Forelimb muscle (tissue), 1 donor: ENCODE data around the gene GPR176. TPM values are rescaled to one million over a fixed set of nuclear protein-coding genes. Genes with fewer than 3 reads are reported as not detected.

Experiments used
- DNase-seq: peaks from one replicate; pipeline ENCODE4 v3.0.0-alpha.2; 2013; ENCODE audit warnings: low read depth
- polyA plus RNA-seq: library from polyadenylated mRNA; unstranded; fragments of 120-200 nt; gene quantifications from one replicate; pipeline ENCODE4 v1.2.1, GENCODE V29; 2013; ENCODE audit not compliant: insufficient read length

The GPR176 gene
- polyA plus RNA-seq, 1 donor = 3.6 TPM

DNA sequence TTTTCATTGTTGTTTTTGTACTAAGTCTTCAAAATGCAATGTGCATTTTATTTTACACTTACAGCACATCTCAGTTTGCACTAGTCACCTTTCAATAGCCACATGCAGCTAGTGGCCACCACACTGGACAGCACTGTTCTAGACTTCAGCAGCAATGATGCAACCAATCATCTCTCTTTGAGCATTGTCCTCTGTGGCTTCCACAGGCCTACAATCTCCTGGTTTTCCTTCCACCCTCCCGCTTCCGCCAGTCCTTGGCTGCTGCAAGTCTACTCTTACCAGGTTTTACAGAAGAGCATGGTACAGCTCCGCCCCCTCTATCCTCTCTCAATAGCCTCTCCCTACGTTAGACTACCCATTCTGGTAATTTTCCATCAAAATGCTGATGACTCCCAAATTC lies 112.3 kb downstream of the GPR176 start:
- DNase-seq = no peak

GRCh38 chr15:39804026-39804425 lies 116.0 kb downstream of the GPR176 start:
- no peak for DNase-seq

DNA sequence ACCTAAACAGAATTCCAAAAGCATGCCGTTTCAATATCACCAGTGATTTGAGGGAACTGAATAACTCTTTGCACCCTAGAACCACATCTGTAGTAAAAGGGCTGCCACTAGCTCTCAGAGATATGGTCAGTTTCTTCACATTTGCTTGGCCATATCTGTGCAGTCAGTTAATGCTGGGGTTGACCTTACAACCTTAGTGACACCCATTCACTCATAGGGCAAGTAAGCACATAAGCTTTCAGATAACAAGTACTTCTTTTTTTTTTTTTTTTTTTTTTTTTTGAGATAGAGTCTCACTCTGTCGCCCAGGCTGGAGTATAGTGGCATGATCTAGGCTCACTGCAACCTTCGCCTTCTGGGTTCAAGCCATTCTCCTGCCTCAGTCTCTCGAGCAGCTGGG lies 117.0 kb downstream of the GPR176 start:
- no peak for DNase-seq

DNA sequence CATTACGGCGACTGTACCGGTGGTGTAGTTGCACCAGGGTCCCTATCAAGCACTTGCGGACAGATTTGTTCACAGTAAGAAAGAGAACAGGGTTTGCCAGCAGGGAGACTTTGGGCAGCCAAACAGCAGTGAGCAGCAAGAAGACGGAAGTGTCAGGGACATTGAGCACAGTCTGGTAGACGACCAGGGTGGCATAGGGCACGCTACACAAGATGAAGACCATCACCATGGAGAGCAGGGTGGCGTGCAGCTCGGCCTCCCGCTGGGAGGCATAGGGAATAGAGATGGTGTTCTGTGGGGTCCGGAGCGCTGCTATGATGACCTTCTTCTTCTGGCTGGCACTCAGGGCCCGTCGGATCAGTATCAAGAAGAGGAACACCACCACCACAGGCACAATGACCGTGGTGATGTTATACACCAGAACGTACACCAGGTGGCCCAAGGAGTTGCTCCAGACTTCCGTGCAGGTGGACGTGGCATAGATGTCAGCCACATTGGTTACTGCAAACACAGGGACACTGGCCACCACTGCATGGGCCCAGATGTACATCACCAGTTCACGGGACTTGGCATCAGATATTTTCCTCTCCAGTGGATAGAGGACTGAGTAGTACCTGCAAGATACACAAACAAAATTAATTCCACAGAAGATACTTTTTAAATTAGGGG lies 118.3 kb downstream of the GPR176 start:
- no peak for DNase-seq

- DNase-seq = no peak
Measured at GRCh38 chr15:39799552-39800011, 120.5 kb downstream of the GPR176 start.

DNA sequence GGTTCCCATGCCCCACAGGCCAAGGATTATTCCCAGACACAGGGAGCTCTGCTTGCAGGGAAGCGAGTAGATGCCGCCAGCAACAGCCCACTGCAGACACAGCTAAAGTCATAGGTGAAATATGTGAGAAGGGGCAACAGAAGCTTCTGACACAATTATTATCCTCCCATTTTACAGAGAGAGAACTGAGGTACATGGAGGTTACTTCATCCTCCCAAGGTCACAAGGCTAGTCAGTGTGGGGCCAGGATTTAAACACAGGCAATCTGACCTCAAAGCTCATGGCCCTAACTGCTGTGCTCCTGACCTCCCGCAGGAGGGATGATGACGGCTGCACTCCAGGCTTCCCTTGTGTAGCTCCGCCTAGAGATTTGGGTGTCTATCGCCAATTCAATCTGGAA lies 121.7 kb downstream of the GPR176 start:
- DNase-seq = no peak

GRCh38 chr15:39797407-39797806 lies 122.7 kb downstream of the GPR176 start:
- no peak for DNase-seq

DNA sequence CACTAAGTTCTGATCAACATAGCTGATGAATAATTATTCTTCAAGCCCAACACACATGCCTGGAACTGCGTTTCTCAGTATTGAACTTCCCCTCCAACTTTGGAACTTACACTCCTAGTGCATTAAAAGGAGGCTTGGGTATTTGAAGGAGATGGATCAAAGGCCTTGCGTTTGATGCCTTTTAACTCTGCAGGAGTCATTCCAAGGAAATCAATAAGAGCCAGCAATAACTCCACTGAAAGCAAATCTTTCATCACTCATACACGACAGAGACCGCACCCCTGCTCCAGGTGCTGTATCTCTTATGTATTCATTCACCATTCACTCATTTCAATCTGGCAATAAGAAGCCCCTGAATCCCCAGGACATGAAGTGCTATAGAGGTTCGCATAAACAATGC lies 123.5 kb downstream of the GPR176 start:
- DNase-seq = no peak

DNA sequence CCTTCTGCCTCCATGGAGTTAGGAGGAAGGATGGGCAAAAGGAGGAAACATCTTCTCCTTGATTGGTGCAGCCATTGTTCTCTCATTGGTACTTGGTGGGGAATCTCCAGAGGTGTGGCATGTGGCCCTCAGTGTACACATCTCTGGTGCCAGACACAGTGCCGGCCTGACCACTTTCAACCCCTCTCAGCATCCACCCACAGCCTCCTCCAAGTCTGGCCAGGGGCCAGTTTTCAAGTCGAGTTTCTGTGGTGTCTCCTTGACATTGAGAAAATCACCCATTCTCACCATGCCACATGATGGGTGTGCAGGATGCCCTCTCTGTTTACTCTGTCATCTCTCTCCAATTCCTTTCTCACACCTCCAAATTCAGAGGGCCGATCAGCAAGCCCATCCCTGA lies 124.6 kb downstream of the GPR176 start:
- no peak for DNase-seq

DNA sequence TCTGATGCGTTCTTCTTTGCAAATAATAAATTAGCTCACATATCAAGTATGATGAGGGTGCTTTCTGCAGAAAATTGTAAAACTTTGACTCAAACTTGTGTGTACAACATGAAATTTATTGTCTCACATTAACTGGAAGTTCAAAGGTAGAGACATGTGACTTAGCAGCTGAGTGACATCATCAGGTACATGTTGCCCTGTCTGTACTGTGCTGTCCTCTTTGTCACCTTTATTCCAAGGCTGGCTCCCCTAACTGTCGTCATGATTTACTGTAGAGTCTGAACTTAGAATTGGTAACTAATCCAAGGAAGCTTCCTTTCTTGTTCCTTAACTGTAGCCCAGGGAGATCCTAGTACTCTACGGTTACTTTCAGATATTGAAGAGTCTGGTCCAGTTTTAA lies 125.1 kb downstream of the GPR176 start:
- DNase-seq = no peak

GRCh38 chr15:39793923-39794322 lies 126.1 kb downstream of the GPR176 start:
- DNase-seq = no peak

DNA sequence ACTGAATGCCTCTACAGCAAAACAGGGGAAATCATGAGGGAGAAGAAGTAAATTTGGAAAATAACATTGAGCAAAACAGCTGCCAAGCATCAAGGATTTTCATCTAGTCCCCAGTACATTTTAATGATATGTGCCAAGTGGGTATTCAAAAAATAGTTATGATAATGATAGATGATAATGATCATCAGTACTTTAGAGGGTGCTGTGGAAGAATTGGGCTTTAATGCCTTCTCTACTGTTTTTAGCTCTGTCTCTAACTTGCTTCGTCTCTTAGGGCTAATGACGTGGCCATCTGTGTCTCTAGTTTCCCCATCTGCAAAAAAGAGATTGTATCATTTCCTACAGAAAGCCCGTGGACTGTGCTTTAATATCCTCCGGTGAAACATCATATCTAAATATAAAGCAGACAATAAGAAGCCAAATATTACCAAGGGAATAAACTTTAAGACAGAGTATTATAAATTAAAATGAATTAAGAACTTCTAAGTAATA lies 127.2 kb downstream of the GPR176 start:
- DNase-seq = no peak

- no peak for DNase-seq
Measured at GRCh38 chr15:39792025-39792843, 127.8 kb downstream of the GPR176 start.

- no peak for DNase-seq
Measured at GRCh38 chr15:39789736-39790135, 130.3 kb downstream of the GPR176 start.

GRCh38 chr15:39788800-39789565 lies 131.1 kb downstream of the GPR176 start:
- DNase-seq = no peak

GRCh38 chr15:39788108-39788507 lies 132.0 kb downstream of the GPR176 start:
- no peak for DNase-seq

- DNase-seq = no peak
Measured at GRCh38 chr15:39787479-39787878, 132.6 kb downstream of the GPR176 start.

- DNase-seq = no peak
Measured at GRCh38 chr15:39786447-39787056, 133.5 kb downstream of the GPR176 start.

GRCh38 chr15:39785841-39786240 lies 134.2 kb downstream of the GPR176 start:
- DNase-seq = no peak

DNA sequence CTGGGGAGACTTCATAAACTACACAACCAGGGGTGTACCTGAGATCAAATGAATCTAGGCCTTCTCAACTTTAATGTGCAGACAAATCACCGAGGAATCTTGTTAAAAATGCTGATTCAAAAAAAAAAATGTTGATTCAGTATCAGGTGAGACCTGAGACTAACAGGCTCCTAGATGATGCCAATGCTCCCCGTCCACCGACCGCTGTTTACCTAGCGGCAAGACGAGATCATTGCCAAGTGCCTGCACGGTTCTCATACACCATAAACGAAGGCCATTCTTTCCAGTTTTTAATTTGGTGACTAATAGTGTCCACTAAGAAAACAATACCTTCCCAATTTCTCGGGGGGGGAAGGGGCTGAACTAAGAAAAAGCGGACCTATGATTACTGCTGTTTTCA lies 134.9 kb downstream of the GPR176 start:
- no peak for DNase-seq

DNA sequence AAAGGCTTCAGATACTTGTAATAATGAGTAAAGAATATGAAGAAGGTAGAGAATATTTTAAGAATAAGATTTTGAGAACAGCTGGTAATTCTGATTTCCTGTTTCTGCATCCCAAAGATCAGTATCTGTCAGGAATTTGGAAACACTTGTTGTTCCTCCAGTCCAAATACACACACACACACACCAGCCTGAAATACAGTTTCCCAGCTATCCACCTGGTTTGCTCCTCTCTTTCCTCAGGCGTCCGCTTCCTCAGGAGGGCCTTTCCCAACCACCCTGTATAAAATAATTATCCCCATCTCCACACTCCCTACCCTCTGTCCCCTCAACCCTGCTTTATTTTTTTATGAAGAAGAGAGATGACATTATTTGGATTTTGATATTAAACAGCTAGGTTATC lies 135.4 kb downstream of the GPR176 start:
- no peak for DNase-seq

DNA sequence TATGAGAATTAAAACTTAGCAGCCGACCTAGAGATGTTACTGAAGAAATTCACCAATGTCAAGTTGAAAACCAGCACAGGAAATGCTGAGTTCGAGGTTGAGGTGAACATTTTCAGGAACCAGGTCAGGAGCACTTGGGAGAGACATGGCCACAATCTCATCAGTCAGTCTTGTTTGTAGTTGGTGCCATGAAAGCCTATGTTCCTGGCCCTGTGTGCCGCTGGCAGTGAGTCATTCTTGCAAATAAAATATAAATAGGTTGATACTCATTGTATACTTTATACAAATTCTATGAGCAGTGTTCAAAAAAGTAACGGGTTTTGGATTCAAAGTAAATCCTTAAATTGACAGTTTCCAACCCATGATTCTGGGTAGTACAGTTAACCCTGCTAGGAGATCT lies 135.9 kb downstream of the GPR176 start:
- no peak for DNase-seq
